Activated naive CD4-positive, alpha-beta T cell treated with anti-CD3 and anti-CD28 coated beads, Interleukin-2, amount 10 ng/mL, durations not matched to agents 7 days and 5 days (primary cell): ENCODE results near the gene ZNF593.

ENCODE experiments used
- CTCF ChIA-PET: fragments of 350-600 bp; sonication (Branson Sonifier 250); formaldehyde crosslinking; loops from one replicate; lab custom pipeline; 2021; ENCODE audit warnings: antibody characterized with exemption; lab: Charles Lee
- DNase-seq: peaks from one replicate; pipeline ENCODE4 v3.0.0-alpha.2; 2020
- H3K27ac Mint-ChIP-seq: one replicate; pipeline ENCODE4 v1.8.0; 2021; ENCODE audit warnings: mild to moderate bottlenecking, moderate library complexity, mixed read lengths
- H3K27me3 Mint-ChIP-seq: one replicate; pipeline ENCODE4 v1.8.0; 2021; ENCODE audit warnings: mild to moderate bottlenecking, mixed read lengths
- H3K36me3 Mint-ChIP-seq: one replicate; pipeline ENCODE4 v1.8.0; 2021; ENCODE audit warnings: mixed read lengths
- H3K4me1 Mint-ChIP-seq: one replicate; pipeline ENCODE4 v1.8.0; 2021; ENCODE audit warnings: mixed read lengths
- H3K4me3 Mint-ChIP-seq: one replicate; pipeline ENCODE4 v1.8.0; 2021; ENCODE audit warnings: mild to moderate bottlenecking, moderate library complexity, mixed read lengths
- H3K9me3 Mint-ChIP-seq: one replicate; pipeline ENCODE4 v1.8.0; 2021; ENCODE audit warnings: mixed read lengths

The ZNF593 gene

DNA sequence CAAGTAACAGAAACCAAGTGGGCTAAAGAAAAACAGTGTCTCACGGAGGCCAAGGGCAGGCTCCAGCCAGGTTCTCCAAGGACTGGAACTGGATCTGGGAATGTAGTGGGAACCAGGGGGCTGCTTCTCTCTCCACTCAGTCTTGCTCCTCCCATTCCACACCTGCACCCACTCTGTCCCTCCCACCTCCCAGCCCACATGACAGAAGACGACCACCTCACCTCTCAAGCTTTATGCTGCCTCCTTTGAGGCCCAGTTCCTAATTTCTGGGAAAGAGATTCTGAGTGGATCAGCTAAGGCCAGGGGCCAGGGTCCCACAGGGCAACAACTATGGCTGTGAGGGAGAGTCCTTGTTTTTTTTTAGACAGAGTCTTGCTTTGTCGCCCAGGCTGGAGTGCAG, 45.5 kb downstream of the ZNF593 start:
- Mint-ChIP-seq H3K36me3 (no peaks in the 10 kb centered on the region), H3K9me3 (no peaks in the 10 kb centered on the region), H3K4me1 (no peaks in the 10 kb centered on the region), H3K27me3 (peaks cover 50% of the 10 kb centered on the region), H3K4me3 (no peak overlapping the region), H3K27ac (no peak overlapping the region)
- no peak for DNase-seq
- CTCF ChIA-PET = interaction anchor here (1.2 kb wide), 1 partner anchor 45 kb away, joined by 3 read pairs; the partner anchor contains the start of gene ZNF593

DNA sequence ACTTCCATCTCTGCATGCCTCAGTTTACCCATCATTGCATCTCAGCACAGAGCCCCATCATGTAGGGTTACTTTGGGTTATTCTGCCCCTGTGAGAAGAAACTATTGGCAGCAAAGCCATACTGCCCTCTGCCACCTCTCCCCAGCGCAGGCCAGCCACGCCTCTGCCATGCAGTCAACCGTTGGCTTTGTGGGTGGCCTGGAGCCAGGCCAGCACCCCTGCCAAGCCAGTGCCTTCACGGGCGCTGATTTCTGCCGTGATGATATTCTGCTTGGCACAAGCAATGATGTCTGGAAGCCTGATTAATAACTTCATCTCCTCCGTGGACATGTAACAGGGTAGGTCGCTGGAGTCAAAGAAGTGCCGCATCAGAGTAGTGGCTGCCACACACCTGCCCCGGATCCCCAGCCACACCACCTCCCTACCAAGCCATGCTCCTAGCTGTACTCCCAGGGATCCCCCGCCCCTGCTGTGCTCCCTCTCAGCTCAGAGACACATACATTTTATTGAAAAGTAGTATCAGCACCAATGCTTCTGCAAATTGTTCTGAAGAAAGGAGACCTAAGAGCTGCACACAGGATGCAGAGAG, 49.3 kb downstream of the ZNF593 start:
- no peak for DNase-seq
- no peaks in the 10 kb centered on the region for H3K9me3 Mint-ChIP-seq
- no peak overlapping the region for H3K27ac Mint-ChIP-seq
- no peaks in the 10 kb centered on the region for H3K4me1 Mint-ChIP-seq
- H3K27me3 Mint-ChIP-seq = peaks cover 63% of the 10 kb centered on the region
- no peaks in the 10 kb centered on the region for H3K36me3 Mint-ChIP-seq
- H3K4me3 Mint-ChIP-seq = no peak overlapping the region
- CTCF ChIA-PET = no interaction called here
